ENCODE data around the gene SELENOS.

- TF ChIP-seq PPARA (CRISPR knock-in tag; IDR thresholded peaks at IDR 0.05; ENCODE audit: borderline replicate concordance): no peak
- TF ChIP-seq TCF4 (CRISPR knock-in tag; IDR thresholded peaks at IDR 0.05; ENCODE audit: borderline replicate concordance): no peak
- no peak for TF ChIP-seq ISL1 (CRISPR knock-in tag; IDR thresholded peaks at IDR 0.05)
- no peak for TF ChIP-seq ARNTL (CRISPR knock-in tag; IDR thresholded peaks at IDR 0.05; ENCODE audit: borderline replicate concordance, low read depth)
- TF ChIP-seq BACH2 (CRISPR knock-in tag; IDR thresholded peaks at IDR 0.05; ENCODE audit: borderline replicate concordance): no peak
- TF ChIP-seq ESRRG (CRISPR knock-in tag; IDR thresholded peaks at IDR 0.05): no peak
These were observed 33.2 kb upstream of the SELENOS start for GRCh38 chr15:101310508-101310907.
